Calu3 (cell line): ENCODE results near the gene RABAC1. TPM values are rescaled to one million over a fixed set of nuclear protein-coding genes. Genes with fewer than 3 reads are reported as not detected.
A peak's percentile ranks its signal among the peaks of the same experiment; 100 is the strongest.

Experiments used
- BruUV-seq: library from RNA; stranded (reverse); fragments of 400-500 nt; replicated peaks from 2 replicates; lab custom pipeline; 2021; lab: Mats Ljungman, UMichigan
- CTCF ChIA-PET: fragments of 300-600 bp; sonication (Branson Sonifier 250); formaldehyde crosslinking; loops from one replicate; lab custom pipeline; 2022; ENCODE audit warnings: antibody characterized with exemption; lab: Charles Lee
- DNase-seq: peaks from one replicate; pipeline ENCODE4 v3.0.0; 2022
- H3K27ac Mint-ChIP-seq: one replicate; pipeline ENCODE4 v1.8.0; 2022; ENCODE audit warnings: mixed read lengths; ENCODE audit not compliant: unreplicated experiment
- H3K27me3 Mint-ChIP-seq: one replicate; pipeline ENCODE4 v1.8.0; 2022; ENCODE audit warnings: mixed read lengths; ENCODE audit not compliant: unreplicated experiment
- H3K36me3 Mint-ChIP-seq: one replicate; pipeline ENCODE4 v1.8.0; 2022; ENCODE audit warnings: mild to moderate bottlenecking, moderate library complexity, mixed read lengths; ENCODE audit not compliant: insufficient read depth, unreplicated experiment
- H3K4me1 Mint-ChIP-seq: one replicate; pipeline ENCODE4 v1.8.0; 2022; ENCODE audit warnings: mild to moderate bottlenecking, low read depth, mixed read lengths; ENCODE audit not compliant: unreplicated experiment
- H3K4me3 Mint-ChIP-seq: one replicate; pipeline ENCODE4 v1.8.0; 2022; ENCODE audit warnings: mild to moderate bottlenecking, low read depth, moderate library complexity, mixed read lengths; ENCODE audit not compliant: unreplicated experiment
- H3K9me3 Mint-ChIP-seq: one replicate; pipeline ENCODE4 v1.8.0; 2022; ENCODE audit warnings: low read depth, mixed read lengths; ENCODE audit not compliant: unreplicated experiment
- intact Hi-C: fragments of 100-400 bp; cut with micrococcal nuclease; formaldehyde crosslinking; loops from one replicate; pipeline ENCODE4 v1.10.0; 2022; ENCODE audit not compliant: unreplicated experiment
- total RNA-seq: library from RNA; stranded (reverse); gene quantifications from 2 replicates; pipeline ENCODE4 v1.2.3, GENCODE V29; 2022
- TF ChIP-seq, protein P1 (sequence below): fragments of 200-600 bp; IDR thresholded peaks from one replicate; pipeline ENCODE4 v1.8.0; 2022; ENCODE audit warnings: antibody characterized with exemption; ENCODE audit not compliant: unreplicated experiment

Gene RABAC1
- total RNA-seq, 1 experiment from 2014 or later: 116 TPM

DNA sequence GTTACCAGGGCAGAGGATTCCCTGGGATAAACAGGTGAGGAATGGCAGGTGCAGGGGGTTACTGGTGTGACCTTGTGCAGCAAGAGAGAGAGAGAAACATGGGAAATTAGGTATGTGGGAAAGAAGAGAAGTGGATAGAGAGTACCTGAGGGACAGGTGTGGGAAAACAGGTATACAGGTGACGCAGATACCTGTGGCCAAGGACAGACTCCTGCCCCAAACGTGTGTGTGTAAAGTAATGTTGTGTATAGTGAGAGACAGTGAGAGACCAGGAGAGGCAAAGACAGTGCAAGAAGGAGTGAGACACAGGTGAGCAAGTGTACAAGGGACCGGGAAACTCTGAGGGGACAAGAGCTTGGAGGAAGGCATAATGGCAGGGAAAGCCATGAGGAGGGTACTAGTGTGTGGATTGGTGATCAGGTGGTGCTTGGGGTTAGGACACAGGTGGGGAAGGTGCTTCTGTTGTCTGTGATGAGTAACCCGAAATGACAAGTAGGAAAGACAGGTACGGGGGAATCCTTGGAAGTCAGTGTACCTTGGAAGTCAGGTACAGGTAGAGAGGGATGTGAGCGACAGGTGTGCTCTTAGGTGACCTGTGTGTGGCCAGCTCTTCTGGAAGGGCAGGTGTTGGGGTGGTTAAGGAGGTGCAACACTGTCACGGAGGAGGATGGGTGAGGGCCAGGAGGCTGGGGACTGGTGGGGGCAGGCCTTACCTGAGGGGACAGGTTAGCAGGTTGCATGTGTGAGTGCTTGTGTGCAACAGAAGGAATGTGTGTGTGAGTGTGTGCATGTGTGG, 33.7 kb downstream of the RABAC1 start:
- TF ChIP-seq, protein P1, sequence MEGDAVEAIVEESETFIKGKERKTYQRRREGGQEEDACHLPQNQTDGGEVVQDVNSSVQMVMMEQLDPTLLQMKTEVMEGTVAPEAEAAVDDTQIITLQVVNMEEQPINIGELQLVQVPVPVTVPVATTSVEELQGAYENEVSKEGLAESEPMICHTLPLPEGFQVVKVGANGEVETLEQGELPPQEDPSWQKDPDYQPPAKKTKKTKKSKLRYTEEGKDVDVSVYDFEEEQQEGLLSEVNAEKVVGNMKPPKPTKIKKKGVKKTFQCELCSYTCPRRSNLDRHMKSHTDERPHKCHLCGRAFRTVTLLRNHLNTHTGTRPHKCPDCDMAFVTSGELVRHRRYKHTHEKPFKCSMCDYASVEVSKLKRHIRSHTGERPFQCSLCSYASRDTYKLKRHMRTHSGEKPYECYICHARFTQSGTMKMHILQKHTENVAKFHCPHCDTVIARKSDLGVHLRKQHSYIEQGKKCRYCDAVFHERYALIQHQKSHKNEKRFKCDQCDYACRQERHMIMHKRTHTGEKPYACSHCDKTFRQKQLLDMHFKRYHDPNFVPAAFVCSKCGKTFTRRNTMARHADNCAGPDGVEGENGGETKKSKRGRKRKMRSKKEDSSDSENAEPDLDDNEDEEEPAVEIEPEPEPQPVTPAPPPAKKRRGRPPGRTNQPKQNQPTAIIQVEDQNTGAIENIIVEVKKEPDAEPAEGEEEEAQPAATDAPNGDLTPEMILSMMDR: no peak
- intact Hi-C loops: no loop called here
- CTCF ChIA-PET: interaction anchor here (1.0 kb wide), 1 partner anchor 52 kb away, joined by 3 read pairs; no protein-coding TSS in a partner anchor
- Mint-ChIP-seq H3K4me1 (peaks cover 21% of the 10 kb centered on the region), H3K36me3 (peaks cover 11% of the 10 kb centered on the region), H3K27ac (no peak overlapping the region), H3K4me3 (no peak overlapping the region), H3K27me3 (no peaks in the 10 kb centered on the region), H3K9me3 (no peaks in the 10 kb centered on the region)
- no TSS peak for BruUV-seq
- DNase-seq: no peak

DNA sequence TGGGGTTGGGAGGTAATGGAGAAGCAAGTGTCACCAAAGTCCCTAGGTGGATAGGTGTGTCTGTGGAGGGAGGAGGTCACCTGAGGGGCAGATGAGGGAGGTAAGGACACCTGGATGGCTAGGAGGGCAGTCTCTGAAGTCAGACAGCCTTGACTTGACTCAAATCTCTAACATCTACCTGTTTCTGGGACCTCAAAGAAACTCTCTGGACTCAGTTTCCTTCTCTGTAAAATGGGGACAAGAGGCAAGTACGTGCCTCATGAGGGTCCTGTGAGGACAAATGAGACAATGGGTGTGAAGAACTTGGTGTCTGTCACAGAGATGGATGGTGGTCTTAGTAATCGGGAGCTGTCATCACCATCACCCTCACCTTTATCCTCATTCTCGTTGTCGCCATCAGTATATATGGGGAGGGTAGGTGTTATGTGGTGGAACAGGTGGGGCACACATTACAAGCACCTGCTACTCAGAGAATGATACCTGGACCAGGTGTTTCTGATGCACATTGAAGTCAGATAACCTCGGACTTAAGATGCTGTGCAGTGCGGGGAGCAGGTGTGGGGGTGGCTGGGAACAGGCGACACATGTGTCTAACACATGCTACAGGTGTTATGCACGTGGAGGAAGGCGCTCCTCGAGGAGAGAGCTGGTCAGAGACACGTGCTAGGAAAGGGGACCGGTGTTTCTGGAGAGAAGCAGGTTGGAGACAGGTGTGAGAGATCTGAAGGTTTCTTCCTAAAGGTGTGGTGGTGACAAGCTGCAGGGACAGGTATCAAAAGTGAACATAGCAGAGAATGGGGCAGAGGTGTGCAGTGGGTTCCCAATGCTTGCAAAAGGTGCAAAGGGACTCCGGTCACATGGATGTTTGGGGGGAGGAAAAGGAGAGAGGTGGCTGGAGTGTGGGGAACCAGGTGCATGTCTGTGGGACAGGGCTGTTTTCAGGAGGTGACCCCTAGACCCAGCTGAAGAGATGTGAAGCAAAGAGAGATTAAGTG, 34.7 kb downstream of the RABAC1 start:
- H3K4me3 Mint-ChIP-seq: no peak overlapping the region
- DNase-seq: no peak
- peaks cover 11% of the 10 kb centered on the region for H3K36me3 Mint-ChIP-seq
- intact Hi-C loops: no loop called here
- CTCF ChIA-PET: interaction anchor here (1.0 kb wide), 1 partner anchor 51 kb away, joined by 3 read pairs; no protein-coding TSS in a partner anchor
- H3K27me3 Mint-ChIP-seq: no peaks in the 10 kb centered on the region
- H3K4me1 Mint-ChIP-seq: peaks cover 20% of the 10 kb centered on the region
- TF ChIP-seq, protein P1: no peak
- H3K27ac Mint-ChIP-seq: no peak overlapping the region
- no peaks in the 10 kb centered on the region for H3K9me3 Mint-ChIP-seq
- BruUV-seq: no TSS peak

DNA sequence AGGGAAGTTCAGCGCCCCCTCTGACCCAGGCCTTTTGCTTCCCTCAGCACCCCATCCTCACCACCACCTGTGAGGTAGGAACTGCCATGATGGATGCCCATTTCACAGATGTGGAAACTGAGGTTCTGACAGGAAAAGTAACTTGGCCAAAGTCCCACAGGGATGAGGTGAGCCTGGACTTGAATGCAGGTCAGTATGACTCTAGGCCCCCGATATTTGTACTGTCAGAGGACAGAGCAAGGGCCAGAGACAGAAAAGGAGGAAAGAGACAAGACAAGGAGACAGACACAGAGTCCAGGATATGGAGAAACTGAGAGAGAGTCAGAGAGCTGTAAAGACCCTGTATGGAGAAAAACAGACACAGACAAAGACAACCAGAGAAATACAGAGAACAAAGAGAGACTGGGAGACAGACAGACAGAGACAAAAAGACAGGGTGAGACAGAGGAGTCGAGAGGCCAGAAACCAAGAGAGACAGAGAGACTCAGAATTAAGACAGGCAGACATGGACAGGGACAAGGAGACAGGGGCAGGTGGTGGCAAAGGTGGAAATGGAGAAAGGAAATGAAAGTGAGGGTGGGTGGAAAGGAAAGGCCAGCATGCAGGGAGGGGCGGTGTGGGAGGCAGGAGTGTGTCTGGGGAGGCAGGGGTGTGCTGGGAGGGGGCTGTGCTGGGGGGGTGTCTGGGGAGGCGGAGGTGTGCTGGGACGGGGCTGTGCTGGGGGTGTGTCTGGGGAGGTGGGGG, 35.9 kb downstream of the RABAC1 start:
- no peak for DNase-seq
- Mint-ChIP-seq H3K4me1 (peaks cover 9% of the 10 kb centered on the region), H3K36me3 (peaks cover 4% of the 10 kb centered on the region), H3K4me3 (no peak overlapping the region), H3K27me3 (no peaks in the 10 kb centered on the region), H3K27ac (peak overlapping the region; percentile 1), H3K9me3 (no peaks in the 10 kb centered on the region)
- TF ChIP-seq, protein P1: no peak
- no TSS peak for BruUV-seq
- CTCF ChIA-PET: no interaction called here
- intact Hi-C loops: no loop called here

DNA sequence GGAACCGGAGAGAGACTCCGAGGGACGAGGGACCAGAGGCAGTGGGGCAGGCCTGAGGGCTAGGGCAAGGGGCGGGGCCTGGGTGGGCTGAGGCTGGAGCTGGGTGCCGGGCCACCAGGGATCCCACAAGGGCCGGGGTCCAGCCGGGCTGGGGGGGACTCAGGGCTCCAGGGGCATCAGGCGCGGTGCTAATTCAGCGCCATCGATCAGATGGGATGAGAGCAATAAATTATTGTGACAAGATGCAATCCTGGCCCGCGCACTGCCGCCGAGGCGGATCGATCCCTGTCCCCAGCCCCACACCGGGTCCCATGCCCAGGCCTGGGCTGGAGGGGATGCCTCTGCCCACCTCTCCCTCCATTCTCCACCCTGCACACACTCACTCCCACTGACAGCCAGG, 36.5 kb downstream of the RABAC1 start:
- Mint-ChIP-seq H3K27me3 (no peaks in the 10 kb centered on the region), H3K9me3 (no peaks in the 10 kb centered on the region), H3K27ac (no peak overlapping the region), H3K4me1 (peaks cover 9% of the 10 kb centered on the region), H3K36me3 (no peaks in the 10 kb centered on the region), H3K4me3 (no peak overlapping the region)
- DNase-seq: no peak
- no TSS peak for BruUV-seq
- TF ChIP-seq, protein P1: no peak
- intact Hi-C loops: no loop called here
- CTCF ChIA-PET: no interaction called here
